NB4 (cell line): ENCODE data around the gene SLCO1B3.
A peak's percentile ranks its signal among the peaks of the same experiment; 100 is the strongest.
"Not testable (repeated sequence)": the region's sequence is repeated elsewhere in the genome, so short reads cannot be mapped to it uniquely, and the experiment has no call there.

Experiments
- DNase-seq: peaks from one replicate; pipeline ENCODE4 v3.0.0; 2010; ENCODE audit warnings: low read depth
- H3K4me3 ChIP-seq: one replicate; pipeline ENCODE4 v1.5.1; 2011; ENCODE audit warnings: mild to moderate bottlenecking, low read depth, low read length, moderate library complexity
- MAX ChIP-seq: IDR thresholded peaks from 2 replicates; pipeline ENCODE4 v1.6.1; 2011; ENCODE audit warnings: low read depth, low read length
- MYC ChIP-seq: IDR thresholded peaks from 2 replicates; pipeline ENCODE4 v1.6.1; 2011; ENCODE audit warnings: low read depth, low read length
- POLR2A ChIP-seq: IDR thresholded peaks from 2 replicates; pipeline ENCODE4 v1.6.1; 2011; ENCODE audit warnings: mild to moderate bottlenecking; ENCODE audit not compliant: insufficient read length; ENCODE audit errors: extremely low read depth
- TF ChIP-seq, protein P1 (sequence below): IDR thresholded peaks from one replicate; pipeline ENCODE4 v1.5.1; 2012; ENCODE audit warnings: low read depth, low read length

Gene SLCO1B3, protein sequence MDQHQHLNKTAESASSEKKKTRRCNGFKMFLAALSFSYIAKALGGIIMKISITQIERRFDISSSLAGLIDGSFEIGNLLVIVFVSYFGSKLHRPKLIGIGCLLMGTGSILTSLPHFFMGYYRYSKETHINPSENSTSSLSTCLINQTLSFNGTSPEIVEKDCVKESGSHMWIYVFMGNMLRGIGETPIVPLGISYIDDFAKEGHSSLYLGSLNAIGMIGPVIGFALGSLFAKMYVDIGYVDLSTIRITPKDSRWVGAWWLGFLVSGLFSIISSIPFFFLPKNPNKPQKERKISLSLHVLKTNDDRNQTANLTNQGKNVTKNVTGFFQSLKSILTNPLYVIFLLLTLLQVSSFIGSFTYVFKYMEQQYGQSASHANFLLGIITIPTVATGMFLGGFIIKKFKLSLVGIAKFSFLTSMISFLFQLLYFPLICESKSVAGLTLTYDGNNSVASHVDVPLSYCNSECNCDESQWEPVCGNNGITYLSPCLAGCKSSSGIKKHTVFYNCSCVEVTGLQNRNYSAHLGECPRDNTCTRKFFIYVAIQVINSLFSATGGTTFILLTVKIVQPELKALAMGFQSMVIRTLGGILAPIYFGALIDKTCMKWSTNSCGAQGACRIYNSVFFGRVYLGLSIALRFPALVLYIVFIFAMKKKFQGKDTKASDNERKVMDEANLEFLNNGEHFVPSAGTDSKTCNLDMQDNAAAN

DNA sequence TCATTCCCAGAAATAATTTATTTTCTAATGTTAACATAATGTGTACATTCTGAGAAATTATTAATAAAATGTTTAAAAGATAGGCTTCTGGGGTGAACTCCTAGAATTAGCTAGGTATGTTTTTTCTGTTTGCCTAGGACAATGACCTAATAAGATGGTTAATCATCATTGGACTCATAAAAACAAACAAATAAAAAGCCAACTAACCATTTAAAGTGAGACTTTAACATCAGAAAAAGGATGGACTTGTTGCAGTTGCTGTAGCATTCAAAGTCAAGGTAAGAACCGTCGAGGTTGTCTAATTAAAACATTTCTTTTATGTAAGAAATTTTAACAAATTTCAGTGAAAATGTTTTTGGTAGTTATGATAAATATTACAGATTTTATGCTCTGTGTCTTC is at the start of gene SLCO1B3:
Gene SLCO1B3, plus strand, starts transcription at position 219 of the 400 bp plus-strand sequence. CDS start 5,034 bp downstream, outside the sequence.
- DNase-seq = no peak
- TF ChIP-seq MYC = no peak
- TF ChIP-seq, protein P1, sequence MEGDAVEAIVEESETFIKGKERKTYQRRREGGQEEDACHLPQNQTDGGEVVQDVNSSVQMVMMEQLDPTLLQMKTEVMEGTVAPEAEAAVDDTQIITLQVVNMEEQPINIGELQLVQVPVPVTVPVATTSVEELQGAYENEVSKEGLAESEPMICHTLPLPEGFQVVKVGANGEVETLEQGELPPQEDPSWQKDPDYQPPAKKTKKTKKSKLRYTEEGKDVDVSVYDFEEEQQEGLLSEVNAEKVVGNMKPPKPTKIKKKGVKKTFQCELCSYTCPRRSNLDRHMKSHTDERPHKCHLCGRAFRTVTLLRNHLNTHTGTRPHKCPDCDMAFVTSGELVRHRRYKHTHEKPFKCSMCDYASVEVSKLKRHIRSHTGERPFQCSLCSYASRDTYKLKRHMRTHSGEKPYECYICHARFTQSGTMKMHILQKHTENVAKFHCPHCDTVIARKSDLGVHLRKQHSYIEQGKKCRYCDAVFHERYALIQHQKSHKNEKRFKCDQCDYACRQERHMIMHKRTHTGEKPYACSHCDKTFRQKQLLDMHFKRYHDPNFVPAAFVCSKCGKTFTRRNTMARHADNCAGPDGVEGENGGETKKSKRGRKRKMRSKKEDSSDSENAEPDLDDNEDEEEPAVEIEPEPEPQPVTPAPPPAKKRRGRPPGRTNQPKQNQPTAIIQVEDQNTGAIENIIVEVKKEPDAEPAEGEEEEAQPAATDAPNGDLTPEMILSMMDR = no peak
- no peak for TF ChIP-seq MAX
- no peak for TF ChIP-seq POLR2A
- H3K4me3 ChIP-seq = no peak within 1 kb of the TSS

DNA sequence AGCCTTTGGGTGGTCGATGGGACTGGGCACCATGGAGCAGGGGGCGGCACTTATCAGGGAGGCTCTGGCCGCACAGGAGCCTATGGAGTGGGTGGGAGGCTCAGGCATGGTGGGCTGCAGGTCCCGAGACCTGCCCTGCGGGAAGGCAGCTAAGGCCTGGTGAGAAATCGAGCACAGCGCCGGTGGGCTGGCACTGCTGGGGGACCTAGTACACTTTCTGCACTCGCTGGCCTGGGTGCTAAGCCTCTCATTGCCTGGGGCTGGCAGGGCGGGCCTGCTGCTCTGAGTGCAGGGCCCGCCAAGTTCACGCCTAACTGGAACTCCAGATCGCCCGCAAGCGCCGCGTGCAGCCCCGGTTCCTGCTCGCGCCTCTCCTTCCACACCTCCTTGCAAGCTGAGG is 33.1 kb upstream of the SLCO1B3 start:
- TF ChIP-seq MYC (no peak), MAX (no peak), POLR2A (no peak)
- TF ChIP-seq, protein P1 = no peak
- H3K4me3 ChIP-seq = no peak overlapping the region
- DNase-seq = no peak

DNA sequence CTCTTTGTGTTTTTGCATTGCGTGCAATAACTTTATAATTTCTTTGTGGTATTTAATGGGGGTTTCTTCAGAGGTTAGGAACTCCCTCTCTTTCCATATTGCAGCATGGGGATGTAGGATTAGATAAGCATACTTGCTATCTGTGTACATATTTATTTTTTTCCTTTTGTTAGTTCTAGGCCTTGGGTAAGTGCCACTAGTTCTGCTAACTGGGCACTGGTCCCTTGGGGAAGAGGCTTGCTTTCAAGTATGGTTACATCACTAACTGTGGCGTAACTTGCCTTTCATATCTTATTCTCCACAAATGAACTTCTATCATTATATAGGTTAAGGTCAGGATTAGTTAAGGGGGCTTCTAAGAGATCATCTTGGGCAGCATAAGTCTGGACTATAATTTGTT is 31.5 kb upstream of the SLCO1B3 start:
- TF ChIP-seq POLR2A (no peak), MYC (no peak), MAX (no peak)
- TF ChIP-seq, protein P1 = no peak
- no peak overlapping the region for H3K4me3 ChIP-seq
- DNase-seq = peak; percentile 83

GRCh38 chr12:20779971-20780370 is 30.5 kb upstream of the SLCO1B3 start:
- DNase-seq, H3K4me3 ChIP-seq: not testable (repeated sequence)

- H3K4me3 ChIP-seq, DNase-seq: not testable (repeated sequence)
Observed at GRCh38 chr12:20783796-20784357, 26.6 kb upstream of the SLCO1B3 start.

- TF ChIP-seq MAX (no peak), POLR2A (no peak), MYC (no peak)
- TF ChIP-seq, protein P1 = no peak
- no peak for DNase-seq
- H3K4me3 ChIP-seq = no peak overlapping the region
Observed at GRCh38 chr12:20792971-20793370, 17.5 kb upstream of the SLCO1B3 start.
